Mesothelial cell of epicardium (in vitro differentiated cells): Measurements from ENCODE around the gene VAV3. TPM values are rescaled to one million over a fixed set of nuclear protein-coding genes. Genes with fewer than 3 reads are reported as not detected.

ENCODE experiments used
- DNase-seq, 2 experiments: peaks; one replicate each; pipeline ENCODE4 v3.0.0; 2021; ENCODE audit warnings: low spot score in 2 of 2; ENCODE audit not compliant: unreplicated experiment in 2 of 2
- H3K27ac Mint-ChIP-seq: 2 replicates; pipeline ENCODE4 v1.8.0; 2021; ENCODE audit warnings: mixed read lengths
- H3K27me3 Mint-ChIP-seq: 2 replicates; pipeline ENCODE4 v1.8.0; 2021; ENCODE audit warnings: low read depth, mixed read lengths
- H3K36me3 Mint-ChIP-seq: 2 replicates; pipeline ENCODE4 v1.8.0; 2021; ENCODE audit warnings: mixed read lengths
- H3K4me1 Mint-ChIP-seq: 2 replicates; pipeline ENCODE4 v1.8.0; 2021; ENCODE audit warnings: mixed read lengths
- H3K4me3 Mint-ChIP-seq: 2 replicates; pipeline ENCODE4 v1.8.0; 2021; ENCODE audit warnings: mild to moderate bottlenecking, moderate library complexity, mixed read lengths
- H3K9me3 Mint-ChIP-seq: 2 replicates; pipeline ENCODE4 v1.8.0; 2021; ENCODE audit warnings: mixed read lengths
- CTCF ChIP-seq: fragments of 200-600 bp; sonication (generic); IDR thresholded peaks from one replicate; pipeline ENCODE4 v1.5.0; 2021; ENCODE audit warnings: antibody characterized with exemption; ENCODE audit not compliant: unreplicated experiment
- total RNA-seq: library from RNA; stranded (reverse); gene quantifications from 3 replicates; pipeline ENCODE4 v1.2.1, GENCODE V29; 2021

VAV3 gene
- total RNA-seq, 1 donor from 2014 or later, result 3.2 TPM

- peaks cover 12% of the 10 kb centered on the region for H3K9me3 Mint-ChIP-seq
These were observed 290.5 kb downstream of the VAV3 start for GRCh38 chr1:107674486-107674885.

GRCh38 chr1:107673006-107673405, 292.0 kb downstream of the VAV3 start:
- H3K4me1 Mint-ChIP-seq, result peaks cover 35% of the 10 kb centered on the region
- DNase-seq, result no peak
- no peaks in the 10 kb centered on the region for H3K27me3 Mint-ChIP-seq

More at GRCh38 chr1:107674486-107674885, 290.5 kb downstream of the VAV3 start:
- Mint-ChIP-seq H3K36me3 (no peaks in the 10 kb centered on the region), H3K27ac (no peak overlapping the region), H3K27me3 (no peaks in the 10 kb centered on the region), H3K4me1 (peaks cover 33% of the 10 kb centered on the region), H3K4me3 (no peak overlapping the region)
- no peak for TF ChIP-seq CTCF
- no peak for DNase-seq

GRCh38 chr1:107670397-107671040, 294.5 kb downstream of the VAV3 start:
- Mint-ChIP-seq H3K4me3 (no peak overlapping the region), H3K27me3 (no peaks in the 10 kb centered on the region), H3K36me3 (no peaks in the 10 kb centered on the region), H3K9me3 (peaks cover 10% of the 10 kb centered on the region), H3K27ac (no peak overlapping the region), H3K4me1 (peaks cover 32% of the 10 kb centered on the region)
- DNase-seq, result no peak
- TF ChIP-seq CTCF, result no peak

More at GRCh38 chr1:107673006-107673405, 292.0 kb downstream of the VAV3 start:
- no peak for TF ChIP-seq CTCF
- H3K9me3 Mint-ChIP-seq, result peaks cover 12% of the 10 kb centered on the region
- no peaks in the 10 kb centered on the region for H3K36me3 Mint-ChIP-seq
- H3K4me3 Mint-ChIP-seq, result no peak overlapping the region
- H3K27ac Mint-ChIP-seq, result no peak overlapping the region

GRCh38 chr1:107669996-107670395, 295.0 kb downstream of the VAV3 start:
- no peaks in the 10 kb centered on the region for H3K36me3 Mint-ChIP-seq
- peaks cover 8% of the 10 kb centered on the region for H3K9me3 Mint-ChIP-seq
- DNase-seq, result no peak
- no peak overlapping the region for H3K27ac Mint-ChIP-seq
- no peak overlapping the region for H3K4me3 Mint-ChIP-seq
- TF ChIP-seq CTCF, result no peak
- H3K4me1 Mint-ChIP-seq, result peaks cover 37% of the 10 kb centered on the region
- H3K27me3 Mint-ChIP-seq, result no peaks in the 10 kb centered on the region

- no peak for DNase-seq
These were observed 296.2 kb downstream of the VAV3 start for GRCh38 chr1:107668762-107669161.

More at GRCh38 chr1:107668762-107669161, 296.2 kb downstream of the VAV3 start:
- Mint-ChIP-seq H3K27me3 (no peaks in the 10 kb centered on the region), H3K36me3 (no peaks in the 10 kb centered on the region), H3K9me3 (no peaks in the 10 kb centered on the region), H3K4me3 (no peak overlapping the region), H3K27ac (peak overlapping the region; percentile 16), H3K4me1 (peaks cover 43% of the 10 kb centered on the region)
- TF ChIP-seq CTCF, result no peak
